ENCODE measurements around the gene RNF19B. TPM values are rescaled to one million over a fixed set of nuclear protein-coding genes. Genes with fewer than 3 reads are reported as not detected.

Gene RNF19B
- total RNA-seq, 1 experiment from 2014 or later: 10.3 TPM

DNA sequence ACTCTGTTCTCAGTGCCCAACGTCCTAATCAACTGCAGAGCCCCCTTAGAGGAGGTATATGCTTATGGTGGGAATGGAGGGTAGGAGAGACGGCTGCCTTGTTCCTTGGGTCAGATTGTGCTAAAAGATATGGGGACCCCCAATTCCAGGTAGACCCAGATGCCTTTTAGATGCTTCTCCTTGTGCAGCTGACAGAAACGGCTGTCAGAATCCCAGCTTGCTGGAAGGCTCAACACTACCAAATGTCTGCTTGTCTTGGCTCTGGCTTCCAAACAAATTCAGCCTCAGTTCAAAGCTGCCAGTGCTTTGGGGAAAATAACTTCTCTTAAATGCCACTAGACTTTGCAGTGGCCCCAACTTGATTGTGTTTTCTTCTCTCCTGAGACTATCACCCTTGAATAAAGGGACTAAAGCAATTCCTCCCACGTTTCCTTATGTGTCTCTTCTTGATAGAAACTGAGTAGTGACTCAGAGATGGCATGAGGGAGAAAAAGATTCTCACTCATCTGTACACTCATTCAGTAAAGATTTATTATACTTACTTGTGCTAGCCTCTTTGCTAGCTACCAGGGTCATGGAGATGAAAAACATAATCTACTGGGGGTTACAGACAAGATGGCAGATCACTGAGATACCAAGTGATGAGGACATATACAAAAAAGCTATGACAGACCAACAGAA, 3.4 kb upstream of the RNF19B start:
- DNase-seq (ENCODE audit: low read depth): peak; percentile 17

DNA sequence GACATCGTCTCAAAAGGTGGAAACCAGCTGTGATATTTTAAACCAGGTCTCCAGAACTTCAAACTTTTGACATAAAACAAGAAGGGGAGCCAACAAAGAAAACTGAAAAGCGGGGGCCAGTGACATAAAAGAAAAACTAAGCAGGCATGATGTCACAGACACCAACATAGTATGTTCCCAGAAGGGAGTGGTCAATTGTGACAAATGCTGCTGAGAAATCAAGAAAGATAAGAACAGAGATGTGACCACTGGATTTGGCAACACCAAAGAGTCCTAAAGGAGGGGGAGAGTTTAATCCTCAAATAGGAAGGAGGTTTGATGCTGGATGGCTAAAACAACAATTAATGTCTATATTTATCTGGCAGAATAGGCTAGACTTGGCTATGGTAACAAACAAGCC, 2.3 kb upstream of the RNF19B start:
- no peak for DNase-seq (ENCODE audit: low read depth)

DNA sequence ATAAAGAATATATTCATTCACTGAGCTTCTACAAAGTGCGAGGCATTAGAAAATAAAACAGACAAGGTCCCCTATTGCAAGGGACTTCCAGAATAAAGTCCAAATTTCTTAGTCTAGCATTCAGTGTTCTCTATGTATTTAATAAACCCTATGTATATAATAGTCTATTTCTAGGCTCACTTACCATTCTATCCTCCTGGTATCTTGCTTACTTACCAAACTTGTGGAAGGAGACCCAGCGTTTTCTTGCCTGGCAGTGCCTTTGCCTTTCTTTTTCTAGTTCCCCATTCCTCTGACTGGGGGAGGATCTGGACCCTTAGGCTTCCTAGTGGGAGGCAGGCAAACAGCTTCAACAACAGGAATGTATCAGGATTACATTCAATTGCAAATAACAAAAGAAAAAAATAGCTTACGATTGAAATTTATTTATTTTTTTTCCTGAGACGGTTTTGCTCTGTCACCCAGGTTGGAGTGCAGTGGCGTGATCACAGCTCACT, 690 bp upstream of the RNF19B start:
- no peak for DNase-seq (ENCODE audit: low read depth)

DNA sequence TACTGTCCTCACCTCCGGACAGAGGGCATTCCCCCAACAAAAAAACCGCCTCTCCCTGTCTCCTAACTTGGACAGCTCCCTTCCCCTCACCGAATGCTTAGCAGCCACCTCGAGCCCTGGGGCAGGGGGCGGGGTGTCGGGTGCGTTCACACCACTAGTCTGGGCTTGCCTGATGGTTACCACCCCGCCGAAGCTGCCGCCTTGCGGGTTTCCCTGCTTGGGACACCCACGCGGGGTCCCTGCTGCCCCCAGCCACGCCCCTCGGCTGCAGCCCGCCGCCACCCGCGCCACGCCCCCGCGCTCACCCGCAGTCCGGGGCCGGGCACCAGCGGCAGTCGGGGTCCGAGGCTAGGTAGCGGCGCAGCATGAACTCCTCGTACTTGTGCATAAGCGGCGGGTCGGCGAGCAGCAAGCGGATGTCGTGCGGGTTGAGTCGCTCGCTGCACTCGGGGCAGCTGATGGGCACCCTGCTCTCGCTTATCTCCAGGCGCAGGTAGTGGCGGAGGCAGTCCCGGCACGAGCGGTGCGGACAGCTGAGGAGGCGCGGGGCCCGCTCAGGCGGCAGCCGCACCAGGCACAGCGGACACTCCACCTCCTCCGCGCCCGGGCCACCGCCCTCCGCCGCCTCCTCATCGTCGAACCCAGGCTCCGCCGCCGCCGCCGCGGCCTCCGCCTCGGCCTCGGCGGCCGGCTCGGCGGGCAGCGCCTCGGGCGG, 706 bp downstream of the RNF19B start:
- peak; percentile 73 for DNase-seq (ENCODE audit: low read depth)

DNA sequence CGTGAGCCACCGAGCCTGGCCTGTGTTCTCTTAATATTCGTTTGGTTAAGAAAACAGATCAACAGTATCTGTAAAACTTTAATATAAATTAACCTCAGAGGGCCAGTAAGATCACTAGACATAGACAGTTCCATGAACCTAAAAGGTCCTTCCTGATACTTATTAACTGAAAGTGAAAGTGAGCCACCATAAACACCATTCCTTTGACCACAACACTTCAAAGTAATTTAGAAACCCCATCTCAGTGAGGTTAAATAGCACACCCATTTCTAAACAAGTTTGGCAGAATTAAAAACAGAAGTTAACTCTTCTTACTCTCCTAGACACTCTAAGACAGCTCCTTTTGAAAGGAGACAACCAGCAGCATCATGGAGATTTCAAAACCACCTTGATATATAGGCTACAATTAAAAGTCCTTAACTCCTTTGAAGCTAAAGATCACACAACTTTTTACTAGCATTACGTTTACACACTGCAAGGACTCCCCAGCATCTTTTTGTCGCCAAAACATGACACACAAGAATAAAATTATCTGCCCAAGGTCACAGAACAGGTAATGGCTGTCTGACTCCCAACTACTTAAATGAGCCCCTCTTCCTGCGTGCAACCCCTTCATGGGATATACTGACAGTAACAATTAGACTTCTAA, 2.2 kb downstream of the RNF19B start:
- peak; percentile 60 for DNase-seq (ENCODE audit: low read depth)

DNA sequence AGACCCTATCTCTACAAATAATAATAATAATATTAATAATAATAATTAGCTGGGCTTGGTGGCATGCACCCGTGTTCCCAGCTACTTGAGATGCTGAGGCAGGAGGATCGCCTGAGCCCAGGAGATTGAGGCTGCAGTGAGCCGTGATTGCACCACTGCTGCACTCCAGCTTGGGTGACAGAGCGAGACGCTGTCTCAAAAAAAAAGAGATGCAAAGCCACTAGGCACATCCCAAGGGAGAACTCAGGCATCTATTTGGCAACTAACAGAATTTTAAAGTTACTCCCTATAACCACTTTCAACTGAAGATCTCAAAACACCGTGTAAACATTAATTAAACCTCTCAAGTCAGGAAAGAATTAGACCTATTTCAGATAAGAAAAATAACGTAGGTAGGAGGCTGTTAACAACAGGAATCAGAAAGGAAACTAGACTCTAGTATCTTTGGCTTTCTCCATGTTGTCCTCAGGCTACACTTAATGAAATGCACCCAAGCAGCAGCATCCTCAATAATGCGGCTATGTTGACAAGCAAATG, 3.7 kb downstream of the RNF19B start:
- no peak for DNase-seq (ENCODE audit: low read depth)

DNA sequence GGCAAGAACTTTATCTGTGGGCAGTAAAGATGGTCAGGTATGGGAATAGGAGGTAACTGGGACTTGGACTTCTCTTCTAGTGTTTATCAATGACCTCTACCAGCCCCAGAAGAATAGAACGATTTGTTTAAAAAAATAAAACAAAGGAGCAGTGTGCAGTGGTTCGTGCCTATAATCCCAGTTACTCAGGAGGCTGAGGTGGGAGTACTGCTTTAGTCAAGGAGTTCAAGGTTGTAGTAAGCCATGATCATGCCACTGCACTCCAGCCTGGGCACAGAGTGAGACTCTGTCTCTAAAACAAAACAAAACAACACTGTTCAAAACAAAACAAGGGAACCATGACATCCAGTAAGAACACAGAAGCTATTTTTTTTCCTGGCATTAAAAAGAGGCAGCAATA, 4.3 kb downstream of the RNF19B start:
- DNase-seq (ENCODE audit: low read depth): no peak

DNA sequence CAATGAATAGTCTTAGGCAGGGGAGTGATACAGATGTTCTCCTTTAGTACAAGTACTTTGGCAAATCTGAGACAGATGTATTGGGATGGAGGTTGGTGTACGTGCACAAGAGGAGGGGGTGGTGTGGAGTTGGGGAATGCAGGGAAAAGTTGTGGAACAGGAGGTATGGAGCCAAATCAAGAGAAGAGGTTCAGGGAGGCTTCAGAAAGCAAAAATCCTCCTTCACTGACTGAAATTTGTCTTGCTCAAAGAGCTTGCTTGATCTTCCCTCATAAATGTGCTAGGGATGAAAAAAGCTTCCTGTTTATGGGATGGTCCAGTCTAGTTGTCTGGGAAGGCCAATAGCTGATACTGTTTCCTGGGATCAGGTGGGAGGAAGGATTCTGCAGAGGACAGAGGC, 5.8 kb downstream of the RNF19B start:
- DNase-seq (ENCODE audit: low read depth): no peak

DNA sequence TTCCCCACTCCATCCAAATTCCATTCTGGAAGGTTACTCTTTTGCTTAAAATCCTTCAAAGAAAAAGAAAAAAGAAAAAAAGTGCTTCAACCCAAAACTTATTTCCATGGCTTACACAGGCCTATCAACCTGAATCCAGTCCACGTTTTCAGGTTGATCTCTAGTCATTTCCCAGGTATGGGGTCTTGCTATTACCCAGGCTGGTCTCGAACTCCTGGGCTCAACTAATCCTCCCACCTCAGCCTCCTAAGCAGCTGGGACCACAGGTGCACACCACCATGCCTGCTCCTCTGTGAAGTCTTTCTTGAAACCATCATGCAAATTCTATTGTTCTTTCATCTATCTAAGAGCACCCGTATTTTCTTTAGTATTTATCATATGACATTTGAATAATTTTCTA, 7.6 kb downstream of the RNF19B start:
- no peak for DNase-seq (ENCODE audit: low read depth)

DNA sequence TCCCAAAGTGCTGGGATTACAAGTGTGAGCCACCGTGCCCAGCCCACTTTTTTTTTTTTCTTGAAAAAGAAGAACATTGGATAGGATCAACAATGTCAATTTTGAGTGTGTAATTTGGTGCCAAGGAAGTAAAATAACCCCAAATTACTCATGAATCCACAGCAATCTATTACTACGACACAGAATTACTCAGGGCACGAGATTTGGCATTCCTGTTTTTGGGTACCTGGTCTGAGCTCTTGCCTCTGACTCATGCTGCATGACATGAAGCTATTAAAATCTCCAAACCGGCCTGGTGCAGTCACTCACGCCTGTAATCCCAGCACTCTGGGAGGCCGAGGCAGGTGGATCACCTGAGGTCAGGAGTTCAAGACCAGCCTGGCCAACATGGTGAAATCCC, 10.4 kb downstream of the RNF19B start:
- DNase-seq (ENCODE audit: low read depth): peak; percentile 42

DNA sequence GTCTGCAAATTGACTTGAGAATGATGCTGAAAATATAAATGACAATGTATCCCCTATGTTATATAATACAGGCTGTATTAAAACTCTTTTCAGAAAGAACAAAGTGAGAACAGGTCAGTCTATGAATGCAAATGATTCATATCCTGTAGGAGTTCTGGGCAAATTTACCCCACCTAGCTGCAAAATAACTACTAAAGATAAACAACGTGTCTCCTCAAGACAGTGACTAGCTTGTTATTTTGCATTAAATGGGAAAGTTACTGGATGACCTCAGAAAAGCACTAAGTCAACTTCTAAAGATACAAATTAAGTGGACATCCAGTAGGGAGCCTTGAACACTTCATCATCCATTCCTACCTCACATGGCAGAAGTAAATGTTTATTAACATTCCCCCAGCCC, 11.1 kb downstream of the RNF19B start:
- DNase-seq (ENCODE audit: low read depth): peak; percentile 52

DNA sequence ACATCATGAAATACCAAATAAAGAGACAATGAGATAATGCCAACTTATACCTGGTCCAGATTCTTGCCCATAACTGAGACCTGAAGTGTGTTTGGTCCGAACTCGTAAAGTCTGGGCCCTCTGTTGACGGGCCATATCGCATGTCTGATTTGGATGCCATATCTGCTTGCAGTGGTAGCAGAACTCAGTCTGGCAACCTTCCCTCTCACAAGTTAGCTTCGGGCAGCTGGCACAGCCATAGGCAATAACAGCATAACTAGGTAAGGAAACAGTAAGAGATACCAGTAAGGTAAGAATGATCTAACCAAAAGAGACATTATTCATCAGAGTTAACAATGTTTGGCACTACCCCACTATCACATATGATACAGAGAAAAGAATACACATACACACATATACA, 15.1 kb downstream of the RNF19B start:
- DNase-seq (ENCODE audit: low read depth): no peak

DNA sequence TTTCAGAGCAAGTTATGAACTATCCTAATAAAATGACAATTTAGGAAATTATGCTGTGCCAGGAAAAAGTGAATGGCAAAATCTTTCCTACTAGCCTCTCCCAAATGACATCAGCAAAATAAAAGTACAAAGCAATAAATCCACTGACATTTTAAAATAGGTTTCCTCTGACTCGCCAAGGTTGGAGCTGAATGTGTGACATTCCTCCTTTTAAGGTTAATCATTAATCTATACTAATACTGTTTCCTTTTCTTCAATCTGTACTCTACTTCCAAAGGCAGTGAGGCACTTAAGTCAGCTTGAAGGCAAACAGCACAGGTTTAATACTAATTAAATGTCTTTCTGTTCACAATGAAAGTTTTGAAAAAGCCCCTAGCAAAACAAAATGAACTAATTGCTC, 15.7 kb downstream of the RNF19B start:
- DNase-seq (ENCODE audit: low read depth): no peak

DNA sequence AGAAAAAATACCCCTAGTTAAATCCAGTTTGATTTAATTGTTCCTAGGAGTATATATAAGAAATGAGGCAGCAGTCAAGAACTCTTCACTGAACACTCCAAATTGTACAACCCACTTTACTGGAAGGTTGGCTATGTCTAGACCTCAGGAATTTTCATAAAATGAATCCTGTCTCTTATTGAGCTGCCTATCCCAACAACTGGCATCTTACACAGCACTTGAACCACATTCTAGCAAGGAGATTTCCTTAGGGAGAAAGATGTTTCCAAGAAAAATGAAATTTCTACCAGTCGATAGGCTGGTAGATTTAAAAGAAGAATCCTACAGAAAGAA, 16.3 kb downstream of the RNF19B start:
- no peak for DNase-seq (ENCODE audit: low read depth)

DNA sequence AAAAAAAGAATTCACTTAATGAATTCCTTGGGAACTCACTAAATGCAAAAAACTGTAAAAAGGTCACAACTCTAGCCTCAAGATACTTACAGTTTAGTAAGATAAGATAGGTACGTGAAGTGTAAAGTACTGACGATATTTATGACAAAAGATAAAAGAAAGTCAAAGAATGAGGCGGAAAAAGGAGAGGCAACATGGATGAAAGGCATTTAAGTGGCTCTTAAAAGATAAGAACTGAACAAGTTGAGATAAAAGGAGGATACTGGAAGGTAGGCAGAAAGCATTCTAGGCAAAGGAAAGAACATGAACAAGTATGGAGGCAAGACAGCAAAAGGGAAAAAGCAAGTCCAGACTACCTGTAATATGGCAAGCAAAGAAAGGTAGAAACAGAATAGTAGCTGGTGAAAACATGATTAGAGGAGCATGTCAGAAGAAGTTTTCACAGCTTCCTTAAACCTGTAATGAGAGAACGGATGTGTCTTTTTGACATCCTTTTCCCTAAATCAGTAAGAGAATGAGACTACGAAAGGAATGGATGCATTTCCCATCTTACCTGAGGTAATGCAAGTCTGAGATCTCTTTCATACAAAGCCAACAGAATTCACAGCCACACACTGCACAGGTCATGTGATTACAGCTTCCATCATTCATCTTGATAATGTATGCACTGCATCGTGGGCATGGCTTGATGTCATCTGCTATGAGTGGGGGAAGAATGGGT, 16.8 kb downstream of the RNF19B start:
- DNase-seq (ENCODE audit: low read depth): no peak

DNA sequence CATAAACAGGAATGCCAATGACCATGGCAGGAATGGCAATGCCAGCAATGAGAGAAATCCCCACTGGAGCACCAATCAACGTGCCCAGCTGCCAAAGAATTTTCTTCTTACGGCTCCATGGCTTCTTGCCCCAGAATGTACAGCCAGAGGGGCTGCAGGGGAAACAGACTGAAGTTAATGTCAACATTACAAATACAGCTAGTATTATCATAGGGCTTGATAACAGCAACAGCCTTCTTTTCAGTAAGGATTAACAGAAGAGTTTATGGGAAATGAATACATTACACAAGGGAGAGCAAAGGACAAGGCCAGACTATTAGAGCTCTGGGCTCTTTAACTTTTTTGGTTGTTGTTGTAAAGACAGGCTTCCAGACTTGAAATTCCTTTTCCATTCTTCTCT, 18.2 kb downstream of the RNF19B start:
- no peak for DNase-seq (ENCODE audit: low read depth)

DNA sequence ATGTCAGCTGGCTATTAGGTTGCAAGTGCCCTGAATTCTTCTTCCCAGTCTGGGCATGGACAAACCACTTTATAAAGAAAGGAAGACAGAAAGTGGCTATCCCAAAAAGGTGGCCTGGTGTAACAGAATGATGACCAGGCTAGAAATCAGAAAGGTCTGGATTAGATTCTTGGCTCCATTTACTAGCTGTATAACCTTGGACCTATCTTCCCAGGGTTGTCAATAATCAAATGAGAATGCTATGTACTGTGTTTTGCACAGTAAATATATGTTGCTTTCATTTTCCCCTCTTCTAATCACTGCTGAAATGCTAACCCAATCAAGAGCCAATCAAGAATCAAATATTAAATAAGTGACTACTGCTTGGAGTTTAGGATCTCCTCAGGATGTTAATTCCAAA, 20.4 kb downstream of the RNF19B start:
- DNase-seq (ENCODE audit: low read depth): no peak

DNA sequence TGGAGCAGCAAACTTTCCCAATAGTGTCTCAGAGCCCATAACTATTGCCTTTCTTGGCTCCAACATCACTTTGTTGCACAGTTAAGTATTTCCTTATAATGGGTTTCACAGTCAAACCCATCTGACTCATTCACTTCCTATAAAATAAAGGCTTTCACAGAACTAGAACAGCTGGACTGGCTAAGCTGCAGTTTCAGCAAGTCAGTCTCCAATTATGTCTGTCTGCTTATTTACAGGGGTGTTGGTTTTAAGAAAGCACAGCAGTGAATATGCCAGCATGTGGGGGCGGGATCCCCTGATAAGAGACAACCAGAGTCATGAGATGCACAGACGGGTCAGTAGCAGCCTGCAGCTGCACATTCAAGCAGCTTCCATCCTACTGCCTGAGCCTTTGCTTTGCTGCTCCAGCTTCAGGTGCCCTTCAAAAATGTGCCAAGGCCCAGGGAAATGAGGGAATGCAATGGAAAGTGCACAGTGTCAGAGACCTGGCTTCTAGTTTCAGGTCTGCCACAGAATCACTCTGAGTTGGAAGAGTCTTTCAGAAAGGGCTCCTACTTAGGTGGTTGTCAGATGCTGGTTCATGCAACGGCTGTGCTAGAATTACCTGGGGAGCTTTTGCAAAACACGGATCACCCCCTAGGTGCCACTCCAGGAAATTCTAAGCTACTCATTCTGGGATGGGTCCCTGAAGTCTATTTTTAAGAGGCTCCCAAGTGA, 24.8 kb downstream of the RNF19B start:
- DNase-seq (ENCODE audit: low read depth): peak; percentile 83

DNA sequence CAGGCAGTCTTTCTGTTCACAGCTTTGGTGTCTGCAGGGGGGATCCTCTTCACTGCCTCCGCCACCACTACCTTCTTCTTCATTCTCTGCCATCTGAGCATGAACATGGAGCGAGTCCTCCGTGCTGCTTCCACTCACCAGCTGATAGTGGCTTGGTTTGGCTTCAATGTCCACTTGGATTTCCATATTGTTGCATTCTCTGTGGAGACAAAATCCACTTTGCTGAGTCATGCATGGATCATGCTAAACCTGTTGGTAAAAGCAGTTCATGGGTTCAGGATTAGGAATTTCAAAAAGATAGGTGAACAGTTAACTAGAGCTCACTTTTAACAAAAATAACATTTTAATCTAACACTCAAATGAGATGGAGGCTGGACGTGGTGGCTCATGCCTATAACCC, 27.5 kb downstream of the RNF19B start:
- DNase-seq (ENCODE audit: low read depth): peak; percentile 18

DNA sequence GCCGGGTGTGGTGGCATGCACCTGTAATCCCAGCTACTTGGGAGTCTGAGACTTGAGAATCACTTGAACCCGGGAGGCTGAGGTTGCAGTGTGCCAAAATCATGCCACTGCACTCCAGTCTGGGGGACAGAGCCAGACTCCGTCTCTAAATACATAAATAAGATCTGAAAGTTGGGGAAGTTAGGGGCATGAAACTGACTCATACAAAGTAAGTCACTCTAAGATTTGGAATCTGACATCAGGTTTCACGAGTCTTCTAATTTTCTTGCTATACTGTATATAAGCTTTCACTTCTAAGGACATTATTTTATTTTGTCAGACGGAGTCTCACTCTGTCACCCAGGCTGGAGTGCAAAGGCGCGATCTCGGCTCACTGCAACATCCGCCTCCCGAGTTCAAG, 30.1 kb downstream of the RNF19B start:
- no peak for DNase-seq (ENCODE audit: low read depth)

DNA sequence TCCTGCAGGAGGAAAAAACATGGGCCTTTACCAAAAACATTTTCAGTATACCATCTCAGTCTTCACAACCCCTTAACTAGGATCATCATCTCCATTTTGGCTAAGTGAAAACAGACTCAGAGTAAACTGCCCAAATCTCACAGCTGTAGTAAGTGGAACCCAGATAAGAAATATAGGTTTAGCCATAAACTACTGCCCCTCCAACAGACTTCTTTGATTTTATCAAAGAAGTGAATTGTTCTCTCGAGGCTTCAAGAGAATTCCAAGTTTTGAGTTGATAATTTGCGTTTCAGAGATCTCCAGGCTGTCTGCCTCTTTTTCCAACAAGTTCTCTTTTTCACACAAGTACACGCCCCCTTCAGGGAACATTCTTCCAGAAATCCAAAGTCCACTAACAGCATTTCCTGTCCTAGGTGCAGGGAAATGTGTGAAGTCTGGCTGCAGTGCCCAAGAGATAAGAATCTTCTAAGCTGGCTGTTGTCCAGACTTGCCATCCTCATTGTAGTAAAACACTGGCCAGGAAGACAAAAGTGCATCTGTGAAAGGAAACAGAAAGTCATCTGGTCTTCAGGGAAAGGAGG, 30.8 kb downstream of the RNF19B start:
- DNase-seq (ENCODE audit: low read depth): peak; percentile 94
